Activated naive CD8-positive, alpha-beta T cell treated with anti-CD3 and anti-CD28 coated beads, Interleukin-2, amount 50 U/mL, for 24 hours (primary cell): Measurements from ENCODE around the gene NSG2.

Source experiments
- ATAC-seq: fragments of 150-1000 bp; cut with Tn5 transposase; one replicate; pipeline ENCODE4 v1.10.0; 2021
- DNase-seq: peaks from one replicate; pipeline ENCODE4 v3.0.0; 2021
- H3K27ac Mint-ChIP-seq: one replicate; pipeline ENCODE4 v1.8.0; 2021; ENCODE audit warnings: mild to moderate bottlenecking, mixed read lengths
- H3K27me3 Mint-ChIP-seq: one replicate; pipeline ENCODE4 v1.8.0; 2021; ENCODE audit warnings: mixed read lengths
- H3K36me3 Mint-ChIP-seq: one replicate; pipeline ENCODE4 v1.8.0; 2021; ENCODE audit warnings: low read depth, mixed read lengths
- H3K4me1 Mint-ChIP-seq: one replicate; pipeline ENCODE4 v1.8.0; 2021; ENCODE audit warnings: mixed read lengths
- H3K4me3 Mint-ChIP-seq: one replicate; pipeline ENCODE4 v1.8.0; 2021; ENCODE audit warnings: mild to moderate bottlenecking, moderate library complexity, mixed read lengths
- H3K9me3 Mint-ChIP-seq: one replicate; pipeline ENCODE4 v1.8.0; 2021; ENCODE audit warnings: mixed read lengths

NSG2 gene

GRCh38 chr5:174078416-174078815, 32.9 kb downstream of the NSG2 start:
- H3K27me3 Mint-ChIP-seq: peaks cover 11% of the 10 kb centered on the region
- no peaks in the 10 kb centered on the region for H3K9me3 Mint-ChIP-seq
- no peaks in the 10 kb centered on the region for H3K4me1 Mint-ChIP-seq
- H3K27ac Mint-ChIP-seq: no peak overlapping the region
- DNase-seq (no peak), ATAC-seq (no peak)
- H3K4me3 Mint-ChIP-seq: no peak overlapping the region
- H3K36me3 Mint-ChIP-seq: no peaks in the 10 kb centered on the region

- H3K27me3 Mint-ChIP-seq: peaks cover 11% of the 10 kb centered on the region
- H3K4me1 Mint-ChIP-seq: no peaks in the 10 kb centered on the region
- no peaks in the 10 kb centered on the region for H3K9me3 Mint-ChIP-seq
- no peak overlapping the region for H3K4me3 Mint-ChIP-seq
- H3K27ac Mint-ChIP-seq: no peak overlapping the region
- no peaks in the 10 kb centered on the region for H3K36me3 Mint-ChIP-seq
- DNase-seq: no peak
- ATAC-seq: no peak
These were observed 36.8 kb downstream of the NSG2 start for GRCh38 chr5:174082286-174082685.

- Mint-ChIP-seq H3K27ac (no peak overlapping the region), H3K27me3 (peaks cover 11% of the 10 kb centered on the region), H3K36me3 (no peaks in the 10 kb centered on the region), H3K4me1 (no peaks in the 10 kb centered on the region), H3K4me3 (no peak overlapping the region), H3K9me3 (no peaks in the 10 kb centered on the region)
- no peak for ATAC-seq
- no peak for DNase-seq
These were observed 37.7 kb downstream of the NSG2 start for GRCh38 chr5:174083056-174083827.

- H3K4me3 Mint-ChIP-seq: no peak overlapping the region
- no peaks in the 10 kb centered on the region for H3K9me3 Mint-ChIP-seq
- H3K36me3 Mint-ChIP-seq: no peaks in the 10 kb centered on the region
- no peak for DNase-seq
- peaks cover 11% of the 10 kb centered on the region for H3K27me3 Mint-ChIP-seq
- no peaks in the 10 kb centered on the region for H3K4me1 Mint-ChIP-seq
- no peak for ATAC-seq
- H3K27ac Mint-ChIP-seq: no peak overlapping the region
These were observed 39.2 kb downstream of the NSG2 start for GRCh38 chr5:174084691-174085154.

GRCh38 chr5:174086751-174087150, 41.2 kb downstream of the NSG2 start:
- no peak for DNase-seq
- Mint-ChIP-seq H3K36me3 (no peaks in the 10 kb centered on the region), H3K27me3 (peaks cover 12% of the 10 kb centered on the region), H3K4me1 (no peaks in the 10 kb centered on the region), H3K4me3 (no peak overlapping the region), H3K9me3 (no peaks in the 10 kb centered on the region), H3K27ac (no peak overlapping the region)
- no peak for ATAC-seq

GRCh38 chr5:174087783-174088182, 42.3 kb downstream of the NSG2 start:
- no peaks in the 10 kb centered on the region for H3K9me3 Mint-ChIP-seq
- ATAC-seq: no peak
- H3K27me3 Mint-ChIP-seq: peaks cover 8% of the 10 kb centered on the region
- H3K4me1 Mint-ChIP-seq: no peaks in the 10 kb centered on the region
- no peaks in the 10 kb centered on the region for H3K36me3 Mint-ChIP-seq
- no peak for DNase-seq
- no peak overlapping the region for H3K27ac Mint-ChIP-seq
- no peak overlapping the region for H3K4me3 Mint-ChIP-seq

GRCh38 chr5:174090129-174090528, 44.6 kb downstream of the NSG2 start:
- H3K27me3 Mint-ChIP-seq: peaks cover 7% of the 10 kb centered on the region
- H3K4me1 Mint-ChIP-seq: no peaks in the 10 kb centered on the region
- no peak for ATAC-seq
- H3K27ac Mint-ChIP-seq: no peak overlapping the region
- no peaks in the 10 kb centered on the region for H3K36me3 Mint-ChIP-seq
- no peaks in the 10 kb centered on the region for H3K9me3 Mint-ChIP-seq
- no peak overlapping the region for H3K4me3 Mint-ChIP-seq
- DNase-seq: no peak

GRCh38 chr5:174093123-174093522, 47.6 kb downstream of the NSG2 start:
- Mint-ChIP-seq H3K9me3 (no peaks in the 10 kb centered on the region), H3K36me3 (no peaks in the 10 kb centered on the region), H3K4me3 (no peak overlapping the region), H3K27ac (no peak overlapping the region), H3K27me3 (peaks cover 7% of the 10 kb centered on the region), H3K4me1 (no peaks in the 10 kb centered on the region)
- DNase-seq (no peak), ATAC-seq (no peak)

- H3K4me1 Mint-ChIP-seq: no peaks in the 10 kb centered on the region
- no peak for ATAC-seq
- no peak overlapping the region for H3K27ac Mint-ChIP-seq
These were observed 49.5 kb downstream of the NSG2 start for GRCh38 chr5:174094857-174095606.

GRCh38 chr5:174096619-174097018, 51.1 kb downstream of the NSG2 start:
- DNase-seq (no peak), ATAC-seq (no peak)
- no peak overlapping the region for H3K27ac Mint-ChIP-seq
- no peaks in the 10 kb centered on the region for H3K4me1 Mint-ChIP-seq
- no peak overlapping the region for H3K4me3 Mint-ChIP-seq
- no peaks in the 10 kb centered on the region for H3K36me3 Mint-ChIP-seq
- no peaks in the 10 kb centered on the region for H3K9me3 Mint-ChIP-seq
- peaks cover 5% of the 10 kb centered on the region for H3K27me3 Mint-ChIP-seq

More at GRCh38 chr5:174094857-174095606, 49.5 kb downstream of the NSG2 start:
- no peak overlapping the region for H3K4me3 Mint-ChIP-seq
- H3K27me3 Mint-ChIP-seq: peaks cover 5% of the 10 kb centered on the region
- no peaks in the 10 kb centered on the region for H3K9me3 Mint-ChIP-seq
- no peak for DNase-seq
- no peaks in the 10 kb centered on the region for H3K36me3 Mint-ChIP-seq

- Mint-ChIP-seq H3K27ac (no peak overlapping the region), H3K27me3 (peaks cover 5% of the 10 kb centered on the region), H3K36me3 (no peaks in the 10 kb centered on the region), H3K4me3 (no peak overlapping the region), H3K4me1 (no peaks in the 10 kb centered on the region), H3K9me3 (no peaks in the 10 kb centered on the region)
- no peak for ATAC-seq
- no peak for DNase-seq
These were observed 52.1 kb downstream of the NSG2 start for GRCh38 chr5:174097486-174098185.

GRCh38 chr5:174098694-174099093, 53.2 kb downstream of the NSG2 start:
- Mint-ChIP-seq H3K36me3 (no peaks in the 10 kb centered on the region), H3K27ac (no peak overlapping the region), H3K4me1 (no peaks in the 10 kb centered on the region), H3K27me3 (peaks cover 5% of the 10 kb centered on the region), H3K9me3 (no peaks in the 10 kb centered on the region), H3K4me3 (no peak overlapping the region)
- ATAC-seq: no peak
- no peak for DNase-seq

- H3K4me1 Mint-ChIP-seq: no peaks in the 10 kb centered on the region
- no peaks in the 10 kb centered on the region for H3K36me3 Mint-ChIP-seq
- no peak overlapping the region for H3K4me3 Mint-ChIP-seq
- H3K27ac Mint-ChIP-seq: no peak overlapping the region
- DNase-seq (no peak), ATAC-seq (no peak)
- no peaks in the 10 kb centered on the region for H3K27me3 Mint-ChIP-seq
- no peaks in the 10 kb centered on the region for H3K9me3 Mint-ChIP-seq
These were observed 55.0 kb downstream of the NSG2 start for GRCh38 chr5:174100490-174100889.

- Mint-ChIP-seq H3K36me3 (no peaks in the 10 kb centered on the region), H3K4me3 (no peak overlapping the region), H3K4me1 (no peaks in the 10 kb centered on the region), H3K9me3 (no peaks in the 10 kb centered on the region), H3K27me3 (no peaks in the 10 kb centered on the region), H3K27ac (no peak overlapping the region)
- no peak for ATAC-seq
- DNase-seq: no peak
These were observed 55.8 kb downstream of the NSG2 start for GRCh38 chr5:174101195-174101730.
